GM12878 (cell line): ENCODE results near the gene SLX4IP. TPM values are rescaled to one million over a fixed set of nuclear protein-coding genes. Genes with fewer than 3 reads are reported as not detected.

ENCODE experiments used
- ATF7 ChIP-seq: fragments of 450-650 bp; IDR thresholded peaks from 2 replicates; pipeline ENCODE4 v1.6.1; 2016; ENCODE audit warnings: low read depth, mild to moderate bottlenecking
- EZH2 ChIP-seq: IDR thresholded peaks from 2 replicates; pipeline ENCODE4 v1.6.1; 2012; ENCODE audit warnings: low read depth, mild to moderate bottlenecking, control low read depth, inconsistent platforms, low read length, borderline replicate concordance; ENCODE audit not compliant: control insufficient read depth
- LARP7 ChIP-seq: fragments of 450-650 bp; IDR thresholded peaks from 2 replicates; pipeline ENCODE4 v1.6.1; 2017; ENCODE audit warnings: mild to moderate bottlenecking
- MEF2B ChIP-seq: fragments of 450-650 bp; IDR thresholded peaks from 2 replicates; pipeline ENCODE4 v1.6.1; 2018; ENCODE audit warnings: mild to moderate bottlenecking, moderate library complexity; ENCODE audit not compliant: partially characterized antibody, poor library complexity, severe bottlenecking
- RAD21 ChIP-seq: IDR thresholded peaks from 2 replicates; pipeline ENCODE4 v1.6.1; 2011; ENCODE audit warnings: mild to moderate bottlenecking, low read depth, low read length, moderate library complexity; ENCODE audit not compliant: insufficient read depth
- RB1 ChIP-seq: fragments of 450-650 bp; formaldehyde crosslinking; IDR thresholded peaks from 2 replicates; pipeline ENCODE4 v1.6.1; 2017; ENCODE audit warnings: mild to moderate bottlenecking, borderline replicate concordance
- RUNX3 ChIP-seq: IDR thresholded peaks from 2 replicates; pipeline ENCODE4 v1.6.1; 2012; ENCODE audit warnings: low read length, inconsistent platforms
- SIN3A ChIP-seq: IDR thresholded peaks from 2 replicates; pipeline ENCODE4 v1.6.1; 2012; ENCODE audit warnings: low read depth, low read length, improper control_type of control experiment
- TCF12 ChIP-seq: IDR thresholded peaks from 2 replicates; pipeline ENCODE4 v1.6.1; 2011; ENCODE audit warnings: low read depth, mild to moderate bottlenecking, low read length
- ZNF207 ChIP-seq: fragments of 450-650 bp; IDR thresholded peaks from 2 replicates; pipeline ENCODE4 v1.6.1; 2014; ENCODE audit warnings: antibody characterized with exemption, mild to moderate bottlenecking, borderline replicate concordance
- polyA plus RNA-seq, 11 experiments: library from polyadenylated mRNA; depleted of rRNA in 4 of 11; unstranded in 6 of 11; stranded (reverse) in 5 of 11; fragments of >200 nt; fragmentation: Nextera tagmentation in 4 of 11; fragmentation: Illumina TruSeq in 1 of 11; extraction: Ambion mirVana in 4 of 11; extraction: Trizol in 1 of 11; gene quantifications; 1 replicate in 1 of 11; 2 replicates in 10 of 11; pipeline versions ENCODE4 v1.2.1 to v1.2.3, GENCODE V29; 2011 to 2016; ENCODE audit warnings: inconsistent platforms in 2 of 11, missing spikeins in 2 of 11, low read depth in 1 of 11
- total RNA-seq, 4 experiments: library from RNA; depleted of rRNA in 3 of 4; stranded (reverse); fragments of >200 nt in 3 of 4; fragmentation: Illumina TruSeq in 1 of 4; extraction: Trizol in 1 of 4; gene quantifications; 2 replicates each; pipeline versions ENCODE4 v1.2.1 to v1.2.3, GENCODE V29; 2013 to 2021
- TF ChIP-seq, protein P1 (sequence below): fragments of 450-650 bp; IDR thresholded peaks from 2 replicates; pipeline ENCODE4 v1.6.1; 2017; ENCODE audit warnings: antibody characterized with exemption, mild to moderate bottlenecking, moderate library complexity
- TF ChIP-seq, protein P2 (sequence below): IDR thresholded peaks from 2 replicates; pipeline ENCODE4 v1.6.1; 2011; ENCODE audit warnings: borderline replicate concordance, low read depth, mild to moderate bottlenecking, moderate library complexity, low read length; ENCODE audit not compliant: insufficient read depth, poor library complexity, severe bottlenecking
- TF ChIP-seq, protein P3 (sequence below): fragments of 450-650 bp; IDR thresholded peaks from 2 replicates; pipeline ENCODE4 v1.6.1; 2018; ENCODE audit warnings: borderline replicate concordance, mild to moderate bottlenecking; ENCODE audit not compliant: partially characterized antibody
- TF ChIP-seq, protein P4 (sequence below): fragments of 450-650 bp; IDR thresholded peaks from 2 replicates; pipeline ENCODE4 v1.6.1; 2017; ENCODE audit warnings: low read depth, mild to moderate bottlenecking, moderate library complexity
- TF ChIP-seq, protein P5 (sequence below): IDR thresholded peaks from 2 replicates; pipeline ENCODE4 v1.6.1; 2011; ENCODE audit warnings: borderline replicate concordance, low read depth, mild to moderate bottlenecking, moderate library complexity, mixed read lengths, low read length; ENCODE audit not compliant: insufficient read depth; ENCODE audit errors: extremely low read length

The SLX4IP gene
- total and polyA plus RNA-seq, 10 of the 15 experiments (the other 5 are each of a cell fraction or from before 2014, with no cell fraction given), result 2.2 to 11.0 (median 6.3) TPM

DNA sequence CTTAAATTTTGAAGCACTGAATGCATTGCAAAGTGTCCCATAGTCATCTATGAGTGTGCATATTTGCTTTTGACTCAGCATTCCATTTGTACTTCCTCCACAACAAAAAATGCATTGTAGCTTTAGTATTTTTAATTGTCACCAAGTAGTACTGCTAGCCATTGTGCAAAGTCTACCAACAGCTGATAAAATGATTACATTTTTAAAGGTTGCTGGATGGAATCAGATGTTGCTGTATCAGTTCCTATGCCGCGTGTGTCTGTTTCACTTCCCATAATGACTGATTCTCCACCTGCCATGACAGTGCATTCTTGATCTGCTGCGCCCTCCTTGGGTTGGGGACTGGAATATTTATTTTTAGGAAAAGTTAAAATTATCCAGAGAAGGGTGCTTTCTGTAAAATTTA lies 41.2 kb downstream of the SLX4IP start (continued):
- TF ChIP-seq, protein P1, sequence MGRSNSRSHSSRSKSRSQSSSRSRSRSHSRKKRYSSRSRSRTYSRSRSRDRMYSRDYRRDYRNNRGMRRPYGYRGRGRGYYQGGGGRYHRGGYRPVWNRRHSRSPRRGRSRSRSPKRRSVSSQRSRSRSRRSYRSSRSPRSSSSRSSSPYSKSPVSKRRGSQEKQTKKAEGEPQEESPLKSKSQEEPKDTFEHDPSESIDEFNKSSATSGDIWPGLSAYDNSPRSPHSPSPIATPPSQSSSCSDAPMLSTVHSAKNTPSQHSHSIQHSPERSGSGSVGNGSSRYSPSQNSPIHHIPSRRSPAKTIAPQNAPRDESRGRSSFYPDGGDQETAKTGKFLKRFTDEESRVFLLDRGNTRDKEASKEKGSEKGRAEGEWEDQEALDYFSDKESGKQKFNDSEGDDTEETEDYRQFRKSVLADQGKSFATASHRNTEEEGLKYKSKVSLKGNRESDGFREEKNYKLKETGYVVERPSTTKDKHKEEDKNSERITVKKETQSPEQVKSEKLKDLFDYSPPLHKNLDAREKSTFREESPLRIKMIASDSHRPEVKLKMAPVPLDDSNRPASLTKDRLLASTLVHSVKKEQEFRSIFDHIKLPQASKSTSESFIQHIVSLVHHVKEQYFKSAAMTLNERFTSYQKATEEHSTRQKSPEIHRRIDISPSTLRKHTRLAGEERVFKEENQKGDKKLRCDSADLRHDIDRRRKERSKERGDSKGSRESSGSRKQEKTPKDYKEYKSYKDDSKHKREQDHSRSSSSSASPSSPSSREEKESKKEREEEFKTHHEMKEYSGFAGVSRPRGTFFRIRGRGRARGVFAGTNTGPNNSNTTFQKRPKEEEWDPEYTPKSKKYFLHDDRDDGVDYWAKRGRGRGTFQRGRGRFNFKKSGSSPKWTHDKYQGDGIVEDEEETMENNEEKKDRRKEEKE, result no peak
- TF ChIP-seq, protein P2, sequence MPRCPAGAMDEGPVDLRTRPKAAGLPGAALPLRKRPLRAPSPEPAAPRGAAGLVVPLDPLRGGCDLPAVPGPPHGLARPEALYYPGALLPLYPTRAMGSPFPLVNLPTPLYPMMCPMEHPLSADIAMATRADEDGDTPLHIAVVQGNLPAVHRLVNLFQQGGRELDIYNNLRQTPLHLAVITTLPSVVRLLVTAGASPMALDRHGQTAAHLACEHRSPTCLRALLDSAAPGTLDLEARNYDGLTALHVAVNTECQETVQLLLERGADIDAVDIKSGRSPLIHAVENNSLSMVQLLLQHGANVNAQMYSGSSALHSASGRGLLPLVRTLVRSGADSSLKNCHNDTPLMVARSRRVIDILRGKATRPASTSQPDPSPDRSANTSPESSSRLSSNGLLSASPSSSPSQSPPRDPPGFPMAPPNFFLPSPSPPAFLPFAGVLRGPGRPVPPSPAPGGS, result no peak
- TF ChIP-seq LARP7 (no peak), RAD21 (peak; percentile 84), RB1 (no peak), MEF2B (no peak), SIN3A (peak; percentile 75; the same call in 1 of the 2 replicates), ATF7 (peak; percentile 64), ZNF207 (no peak; the same call in 1 of the 2 replicates), TCF12 (peak; percentile 93), RUNX3 (peak; percentile 41; the same call in 1 of the 2 replicates), EZH2 (no peak)
- TF ChIP-seq, protein P3, sequence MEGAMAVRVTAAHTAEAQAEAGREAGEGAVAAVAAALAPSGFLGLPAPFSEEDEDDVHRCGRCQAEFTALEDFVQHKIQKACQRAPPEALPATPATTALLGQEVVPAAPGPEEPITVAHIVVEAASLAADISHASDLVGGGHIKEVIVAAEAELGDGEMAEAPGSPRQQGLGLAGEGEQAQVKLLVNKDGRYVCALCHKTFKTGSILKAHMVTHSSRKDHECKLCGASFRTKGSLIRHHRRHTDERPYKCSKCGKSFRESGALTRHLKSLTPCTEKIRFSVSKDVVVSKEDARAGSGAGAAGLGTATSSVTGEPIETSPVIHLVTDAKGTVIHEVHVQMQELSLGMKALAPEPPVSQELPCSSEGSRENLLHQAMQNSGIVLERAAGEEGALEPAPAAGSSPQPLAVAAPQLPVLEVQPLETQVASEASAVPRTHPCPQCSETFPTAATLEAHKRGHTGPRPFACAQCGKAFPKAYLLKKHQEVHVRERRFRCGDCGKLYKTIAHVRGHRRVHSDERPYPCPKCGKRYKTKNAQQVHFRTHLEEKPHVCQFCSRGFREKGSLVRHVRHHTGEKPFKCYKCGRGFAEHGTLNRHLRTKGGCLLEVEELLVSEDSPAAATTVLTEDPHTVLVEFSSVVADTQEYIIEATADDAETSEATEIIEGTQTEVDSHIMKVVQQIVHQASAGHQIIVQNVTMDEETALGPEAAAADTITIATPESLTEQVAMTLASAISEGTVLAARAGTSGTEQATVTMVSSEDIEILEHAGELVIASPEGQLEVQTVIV, result no peak
- TF ChIP-seq, protein P4, sequence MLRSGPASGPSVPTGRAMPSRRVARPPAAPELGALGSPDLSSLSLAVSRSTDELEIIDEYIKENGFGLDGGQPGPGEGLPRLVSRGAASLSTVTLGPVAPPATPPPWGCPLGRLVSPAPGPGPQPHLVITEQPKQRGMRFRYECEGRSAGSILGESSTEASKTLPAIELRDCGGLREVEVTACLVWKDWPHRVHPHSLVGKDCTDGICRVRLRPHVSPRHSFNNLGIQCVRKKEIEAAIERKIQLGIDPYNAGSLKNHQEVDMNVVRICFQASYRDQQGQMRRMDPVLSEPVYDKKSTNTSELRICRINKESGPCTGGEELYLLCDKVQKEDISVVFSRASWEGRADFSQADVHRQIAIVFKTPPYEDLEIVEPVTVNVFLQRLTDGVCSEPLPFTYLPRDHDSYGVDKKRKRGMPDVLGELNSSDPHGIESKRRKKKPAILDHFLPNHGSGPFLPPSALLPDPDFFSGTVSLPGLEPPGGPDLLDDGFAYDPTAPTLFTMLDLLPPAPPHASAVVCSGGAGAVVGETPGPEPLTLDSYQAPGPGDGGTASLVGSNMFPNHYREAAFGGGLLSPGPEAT, result peak; percentile 69
- TF ChIP-seq, protein P5, sequence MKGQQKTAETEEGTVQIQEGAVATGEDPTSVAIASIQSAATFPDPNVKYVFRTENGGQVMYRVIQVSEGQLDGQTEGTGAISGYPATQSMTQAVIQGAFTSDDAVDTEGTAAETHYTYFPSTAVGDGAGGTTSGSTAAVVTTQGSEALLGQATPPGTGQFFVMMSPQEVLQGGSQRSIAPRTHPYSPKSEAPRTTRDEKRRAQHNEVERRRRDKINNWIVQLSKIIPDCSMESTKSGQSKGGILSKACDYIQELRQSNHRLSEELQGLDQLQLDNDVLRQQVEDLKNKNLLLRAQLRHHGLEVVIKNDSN, result no peak
